HepG2 (cell line): Measurements from ENCODE around the gene RPL18. TPM values are rescaled to one million over a fixed set of nuclear protein-coding genes. Genes with fewer than 3 reads are reported as not detected.
A peak's percentile ranks its signal among the peaks of the same experiment; 100 is the strongest.

Source experiments
- KLF6 ChIP-seq: IDR thresholded peaks from 2 replicates; pipeline ENCODE4 v1.8.0; 2016; ENCODE audit warnings: missing biosample characterization, missing genetic modification reagents
- polyA plus RNA-seq, 8 experiments: library from polyadenylated mRNA; depleted of rRNA in 3 of 8; stranded (reverse) in 7 of 8; unstranded in 1 of 8; fragments of >200 nt; fragmentation: Illumina TruSeq in 4 of 8; extraction: Trizol in 4 of 8; gene quantifications; 2 replicates each; pipeline versions ENCODE4 v1.2.1 to v1.2.3, GENCODE V29; 2011 to 2016; ENCODE audit warnings: low read depth in 4 of 8, missing spikeins in 1 of 8, mixed read lengths in 1 of 8; ENCODE audit not compliant: insufficient read depth in 1 of 8
- total RNA-seq, 5 experiments: library from RNA; depleted of rRNA; stranded (reverse); fragments of >200 nt; fragmentation: Illumina TruSeq; extraction: Trizol; gene quantifications; 2 replicates each; pipeline ENCODE4 v1.2.3, GENCODE V29; 2016; ENCODE audit warnings: low read depth in 1 of 5
- TF ChIP-seq, protein P1 (sequence below): sonication (generic); formaldehyde crosslinking; IDR thresholded peaks from 2 replicates; pipeline ENCODE4 v1.8.1; 2023; ENCODE audit warnings: missing genetic modification reagents, mild to moderate bottlenecking, borderline replicate concordance
- TF ChIP-seq, protein P2 (sequence below): IDR thresholded peaks from 2 replicates; pipeline ENCODE4 v1.4.0; 2020; ENCODE audit warnings: mild to moderate bottlenecking, missing genetic modification reagents
- TF ChIP-seq, protein P3 (sequence below): sonication (generic); formaldehyde crosslinking; IDR thresholded peaks from 2 replicates; pipeline ENCODE4 v1.8.0; 2022; ENCODE audit warnings: mild to moderate bottlenecking, missing genetic modification reagents; ENCODE audit not compliant: insufficient replicate concordance

RPL18 gene
- total and polyA plus RNA-seq, 2 of the 13 experiments (the other 11 are each of a cell fraction or from before 2014, with no cell fraction given) = 1,485 to 1,639 TPM

DNA sequence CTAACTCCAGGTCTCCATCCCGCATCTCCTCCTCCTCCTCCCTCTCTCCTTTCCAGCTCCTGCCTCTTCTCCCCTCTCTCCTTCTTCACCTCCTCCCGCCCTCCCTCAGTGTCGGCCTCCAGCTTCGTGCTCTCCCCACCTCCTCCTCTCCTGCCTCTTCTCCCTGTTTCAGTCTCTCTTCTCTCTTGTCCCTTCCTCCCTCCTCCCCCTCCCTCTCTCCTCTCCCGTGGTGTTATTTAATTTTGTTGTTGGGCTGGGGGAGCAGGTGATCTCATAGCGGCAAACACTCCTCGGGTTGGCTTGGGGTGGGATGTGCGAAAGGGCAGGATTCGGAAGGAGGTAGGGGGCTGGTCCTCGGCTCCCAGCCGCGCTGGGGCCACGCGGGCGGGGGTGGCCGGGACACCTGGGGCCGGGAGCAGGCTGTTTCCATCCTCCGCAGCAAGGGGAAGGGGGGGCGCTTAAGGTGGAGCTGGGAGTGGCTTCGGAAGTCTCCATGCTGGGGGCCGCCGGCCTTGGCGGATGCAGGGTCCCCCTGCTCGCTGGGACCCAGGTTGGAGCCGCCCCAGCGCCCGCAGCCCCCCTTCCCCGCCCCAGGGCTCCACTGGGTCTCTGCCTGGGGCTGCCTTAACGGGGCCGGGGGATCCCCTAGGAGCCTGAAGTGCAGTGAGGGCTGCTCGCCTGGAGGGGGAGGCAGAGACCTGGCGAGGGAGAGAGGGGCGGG, 27.2 kb upstream of the RPL18 start, which contains the start of gene CA11 (continued):
- TF ChIP-seq, protein P1, sequence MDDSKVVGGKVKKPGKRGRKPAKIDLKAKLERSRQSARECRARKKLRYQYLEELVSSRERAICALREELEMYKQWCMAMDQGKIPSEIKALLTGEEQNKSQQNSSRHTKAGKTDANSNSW (CRISPR knock-in tag) = 0 out of 2 replicates have a peak, but pooled peaks have one; percentile 30
- 0 out of 2 replicates have a peak, but pooled peaks have one; percentile 56 for TF ChIP-seq KLF6 (CRISPR knock-in tag)
- TF ChIP-seq, protein P2, sequence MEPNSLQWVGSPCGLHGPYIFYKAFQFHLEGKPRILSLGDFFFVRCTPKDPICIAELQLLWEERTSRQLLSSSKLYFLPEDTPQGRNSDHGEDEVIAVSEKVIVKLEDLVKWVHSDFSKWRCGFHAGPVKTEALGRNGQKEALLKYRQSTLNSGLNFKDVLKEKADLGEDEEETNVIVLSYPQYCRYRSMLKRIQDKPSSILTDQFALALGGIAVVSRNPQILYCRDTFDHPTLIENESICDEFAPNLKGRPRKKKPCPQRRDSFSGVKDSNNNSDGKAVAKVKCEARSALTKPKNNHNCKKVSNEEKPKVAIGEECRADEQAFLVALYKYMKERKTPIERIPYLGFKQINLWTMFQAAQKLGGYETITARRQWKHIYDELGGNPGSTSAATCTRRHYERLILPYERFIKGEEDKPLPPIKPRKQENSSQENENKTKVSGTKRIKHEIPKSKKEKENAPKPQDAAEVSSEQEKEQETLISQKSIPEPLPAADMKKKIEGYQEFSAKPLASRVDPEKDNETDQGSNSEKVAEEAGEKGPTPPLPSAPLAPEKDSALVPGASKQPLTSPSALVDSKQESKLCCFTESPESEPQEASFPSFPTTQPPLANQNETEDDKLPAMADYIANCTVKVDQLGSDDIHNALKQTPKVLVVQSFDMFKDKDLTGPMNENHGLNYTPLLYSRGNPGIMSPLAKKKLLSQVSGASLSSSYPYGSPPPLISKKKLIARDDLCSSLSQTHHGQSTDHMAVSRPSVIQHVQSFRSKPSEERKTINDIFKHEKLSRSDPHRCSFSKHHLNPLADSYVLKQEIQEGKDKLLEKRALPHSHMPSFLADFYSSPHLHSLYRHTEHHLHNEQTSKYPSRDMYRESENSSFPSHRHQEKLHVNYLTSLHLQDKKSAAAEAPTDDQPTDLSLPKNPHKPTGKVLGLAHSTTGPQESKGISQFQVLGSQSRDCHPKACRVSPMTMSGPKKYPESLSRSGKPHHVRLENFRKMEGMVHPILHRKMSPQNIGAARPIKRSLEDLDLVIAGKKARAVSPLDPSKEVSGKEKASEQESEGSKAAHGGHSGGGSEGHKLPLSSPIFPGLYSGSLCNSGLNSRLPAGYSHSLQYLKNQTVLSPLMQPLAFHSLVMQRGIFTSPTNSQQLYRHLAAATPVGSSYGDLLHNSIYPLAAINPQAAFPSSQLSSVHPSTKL (CRISPR knock-in tag) = peak; percentile 29; the same call in 1 of the 2 replicates
- TF ChIP-seq, protein P3, sequence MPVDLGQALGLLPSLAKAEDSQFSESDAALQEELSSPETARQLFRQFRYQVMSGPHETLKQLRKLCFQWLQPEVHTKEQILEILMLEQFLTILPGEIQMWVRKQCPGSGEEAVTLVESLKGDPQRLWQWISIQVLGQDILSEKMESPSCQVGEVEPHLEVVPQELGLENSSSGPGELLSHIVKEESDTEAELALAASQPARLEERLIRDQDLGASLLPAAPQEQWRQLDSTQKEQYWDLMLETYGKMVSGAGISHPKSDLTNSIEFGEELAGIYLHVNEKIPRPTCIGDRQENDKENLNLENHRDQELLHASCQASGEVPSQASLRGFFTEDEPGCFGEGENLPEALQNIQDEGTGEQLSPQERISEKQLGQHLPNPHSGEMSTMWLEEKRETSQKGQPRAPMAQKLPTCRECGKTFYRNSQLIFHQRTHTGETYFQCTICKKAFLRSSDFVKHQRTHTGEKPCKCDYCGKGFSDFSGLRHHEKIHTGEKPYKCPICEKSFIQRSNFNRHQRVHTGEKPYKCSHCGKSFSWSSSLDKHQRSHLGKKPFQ = no peak
- TF ChIP-seq, all 625 proteins: peak for 95
